NCI-H1694 treated with DMSO at 0.1 percent for 48 hours (cell line): ENCODE measurements around the gene ACKR3.

Source experiments
- DNase-seq: peaks from one replicate; lab custom pipeline; 2025; lab: John Stamatoyannopoulos, UW

The ACKR3 gene

GRCh38 chr2:236628981-236629605, 59.5 kb downstream of the ACKR3 start:
- no peak for DNase-seq

- DNase-seq: no peak
Measured at GRCh38 chr2:236629961-236630872, 60.6 kb downstream of the ACKR3 start.

- no peak for DNase-seq
Measured at GRCh38 chr2:236631281-236631855, 61.7 kb downstream of the ACKR3 start.

- DNase-seq: no peak
Measured at GRCh38 chr2:236631856-236632291, 62.2 kb downstream of the ACKR3 start.
